ENCODE measurements around the gene ARAP1.

DNA sequence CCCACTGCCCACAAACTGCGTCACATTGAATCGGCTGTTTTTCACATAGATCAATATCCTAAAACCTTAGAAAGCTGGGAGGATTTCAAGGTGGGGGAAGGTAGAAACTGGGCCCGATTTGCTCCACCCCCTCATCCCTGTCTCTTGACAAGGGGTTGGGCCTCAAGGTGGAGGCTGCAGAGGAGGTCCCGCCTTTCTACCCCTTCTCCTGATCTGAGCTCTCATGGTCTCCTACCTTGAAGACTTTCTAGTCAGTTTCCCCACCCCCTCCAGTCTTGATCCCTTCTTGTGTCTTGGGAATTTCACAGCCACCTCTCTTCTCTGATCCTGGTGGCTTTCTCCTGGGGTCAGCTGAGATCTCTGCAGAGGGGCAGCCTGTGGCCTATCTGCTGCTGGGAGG, 46.2 kb upstream of the ARAP1 start:
- TF ChIP-seq ZNF274 (IDR thresholded peaks at IDR 0.05; ENCODE audit: low read depth, low read length) (no peak), YY1 (IDR thresholded peaks at IDR 0.05; ENCODE audit: insufficient read depth, insufficient read length) (no peak), SUZ12 (IDR thresholded peaks at IDR 0.05; ENCODE audit: extremely low read depth, insufficient read depth, insufficient read length) (no peak)
